Duodenal mucosa (tissue), 2 donors: ENCODE measurements around the gene FNDC1.

Source experiments
- H3K27ac ChIP-seq: one replicate; pipeline ENCODE4 v1.7.0; 2013; ENCODE audit warnings: low read depth, low read length
- H3K27me3 ChIP-seq, 2 donors: one replicate each; pipeline ENCODE4 v1.7.0; 2013; ENCODE audit warnings: low read length in 2 of 2, control low read depth in 1 of 2; ENCODE audit not compliant: insufficient read depth in 2 of 2, control insufficient read depth in 1 of 2
- H3K36me3 ChIP-seq, 2 donors: one replicate each; pipeline ENCODE4 v1.7.0; 2013; ENCODE audit warnings: low read length in 2 of 2, control low read depth in 1 of 2; ENCODE audit not compliant: insufficient read depth in 2 of 2, control insufficient read depth in 1 of 2
- H3K4me1 ChIP-seq, 2 donors: one replicate each; pipeline ENCODE4 v1.7.0; 2013; ENCODE audit warnings: low read length in 2 of 2, control low read depth in 1 of 2; ENCODE audit not compliant: insufficient read depth in 2 of 2, control insufficient read depth in 1 of 2
- H3K4me3 ChIP-seq, 2 donors: one replicate each; pipeline ENCODE4 v1.7.0; 2013; ENCODE audit warnings: low read length in 2 of 2, low read depth in 1 of 2
- H3K9ac ChIP-seq, 2 donors: one replicate each; pipeline ENCODE4 v1.7.0; 2013; ENCODE audit warnings: low read length in 2 of 2, low read depth in 1 of 2
- H3K9me3 ChIP-seq, 2 donors: one replicate each; pipeline ENCODE4 v1.7.0; 2013; ENCODE audit warnings: low read length in 2 of 2, control low read depth in 1 of 2; ENCODE audit not compliant: control insufficient read depth in 1 of 2

The FNDC1 gene

DNA sequence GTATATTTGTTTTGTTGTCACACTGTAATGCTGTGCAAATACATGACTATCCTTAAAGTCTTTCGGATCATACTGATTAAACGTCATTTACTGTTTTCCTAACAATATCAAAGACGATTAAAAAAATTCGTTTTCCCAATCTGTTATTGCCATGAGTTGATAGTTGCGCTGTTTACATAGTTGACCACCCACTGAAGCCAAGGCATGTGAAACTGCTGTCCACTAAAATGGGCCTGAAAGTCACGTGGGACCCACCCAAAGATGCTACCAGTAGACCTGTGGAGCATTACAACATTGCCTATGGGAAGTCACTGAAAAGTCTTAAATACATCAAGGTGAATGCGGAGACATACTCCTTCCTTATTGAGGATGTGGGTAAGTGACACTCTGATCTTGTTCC, 28.1 kb downstream of the FNDC1 start:
- Histone ChIP-seq H3K36me3 (no peaks in the 10 kb centered on the region), H3K9me3 (no peaks in the 10 kb centered on the region), H3K4me1 (no peaks in the 10 kb centered on the region), H3K4me3 (no peak overlapping the region), H3K27me3 (no peaks in the 10 kb centered on the region), H3K27ac (no peak overlapping the region), H3K9ac (no peak overlapping the region)

DNA sequence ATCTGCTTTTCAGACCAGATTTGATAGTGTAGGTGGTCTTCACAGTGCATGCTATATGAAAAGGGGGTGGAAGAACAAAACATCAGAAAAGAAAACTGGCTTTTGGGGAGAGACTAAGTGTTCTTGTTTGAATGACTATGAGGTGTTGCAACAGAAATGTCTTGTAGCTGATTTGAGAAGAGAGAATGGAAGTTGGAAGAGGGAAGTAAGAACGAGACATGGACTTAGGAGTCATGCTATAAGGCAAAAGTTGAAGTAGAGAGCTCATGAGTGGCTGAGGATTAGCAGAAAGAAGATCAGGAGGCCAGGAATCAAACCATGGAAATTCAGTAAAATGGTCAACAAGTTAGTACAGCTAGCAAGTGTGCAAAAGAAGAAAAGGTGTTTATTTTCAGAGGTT, 32.1 kb downstream of the FNDC1 start:
- Histone ChIP-seq H3K4me3 (no peak overlapping the region), H3K9ac (no peak overlapping the region), H3K4me1 (no peaks in the 10 kb centered on the region), H3K27me3 (no peaks in the 10 kb centered on the region), H3K9me3 (no peaks in the 10 kb centered on the region), H3K27ac (no peak overlapping the region), H3K36me3 (no peaks in the 10 kb centered on the region)

- no peaks in the 10 kb centered on the region for H3K36me3 ChIP-seq
- H3K27ac ChIP-seq: no peak overlapping the region
- H3K4me1 ChIP-seq: no peaks in the 10 kb centered on the region
- H3K9me3 ChIP-seq: no peaks in the 10 kb centered on the region
- H3K9ac ChIP-seq: no peak overlapping the region
- H3K27me3 ChIP-seq: no peaks in the 10 kb centered on the region
- H3K4me3 ChIP-seq: no peak overlapping the region
Observed at GRCh38 chr6:159203304-159204005, 34.3 kb downstream of the FNDC1 start.

GRCh38 chr6:159204605-159205004, 35.4 kb downstream of the FNDC1 start:
- Histone ChIP-seq H3K4me3 (no peak overlapping the region), H3K27ac (no peak overlapping the region), H3K36me3 (no peaks in the 10 kb centered on the region)

DNA sequence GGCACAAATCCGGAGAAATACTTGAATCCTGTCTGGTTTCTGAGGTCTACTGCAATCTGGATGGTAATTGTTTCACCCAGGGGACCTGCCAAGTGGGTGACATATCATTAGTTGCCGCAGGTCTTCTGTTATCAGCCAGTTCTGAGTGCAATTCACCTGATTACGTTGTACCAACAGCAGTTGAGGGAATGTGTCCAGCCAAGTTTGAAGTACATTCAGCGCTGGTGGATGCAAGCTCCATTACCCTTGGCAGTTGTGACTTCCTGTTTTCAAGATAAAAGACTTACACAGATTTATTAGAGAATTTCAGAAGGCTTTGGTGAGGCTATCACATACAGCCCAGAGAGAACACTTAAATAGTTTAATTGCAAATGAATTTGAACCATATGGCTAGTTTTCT, 42.8 kb downstream of the FNDC1 start:
- Histone ChIP-seq H3K4me1 (no peaks in the 10 kb centered on the region), H3K27me3 (no peaks in the 10 kb centered on the region), H3K4me3 (no peak overlapping the region), H3K9me3 (no peaks in the 10 kb centered on the region), H3K9ac (no peak overlapping the region), H3K27ac (no peak overlapping the region), H3K36me3 (no peaks in the 10 kb centered on the region)

More at GRCh38 chr6:159204605-159205004, 35.4 kb downstream of the FNDC1 start:
- no peaks in the 10 kb centered on the region for H3K9me3 ChIP-seq
- H3K4me1 ChIP-seq: no peaks in the 10 kb centered on the region
- no peak overlapping the region for H3K9ac ChIP-seq
- no peaks in the 10 kb centered on the region for H3K27me3 ChIP-seq

DNA sequence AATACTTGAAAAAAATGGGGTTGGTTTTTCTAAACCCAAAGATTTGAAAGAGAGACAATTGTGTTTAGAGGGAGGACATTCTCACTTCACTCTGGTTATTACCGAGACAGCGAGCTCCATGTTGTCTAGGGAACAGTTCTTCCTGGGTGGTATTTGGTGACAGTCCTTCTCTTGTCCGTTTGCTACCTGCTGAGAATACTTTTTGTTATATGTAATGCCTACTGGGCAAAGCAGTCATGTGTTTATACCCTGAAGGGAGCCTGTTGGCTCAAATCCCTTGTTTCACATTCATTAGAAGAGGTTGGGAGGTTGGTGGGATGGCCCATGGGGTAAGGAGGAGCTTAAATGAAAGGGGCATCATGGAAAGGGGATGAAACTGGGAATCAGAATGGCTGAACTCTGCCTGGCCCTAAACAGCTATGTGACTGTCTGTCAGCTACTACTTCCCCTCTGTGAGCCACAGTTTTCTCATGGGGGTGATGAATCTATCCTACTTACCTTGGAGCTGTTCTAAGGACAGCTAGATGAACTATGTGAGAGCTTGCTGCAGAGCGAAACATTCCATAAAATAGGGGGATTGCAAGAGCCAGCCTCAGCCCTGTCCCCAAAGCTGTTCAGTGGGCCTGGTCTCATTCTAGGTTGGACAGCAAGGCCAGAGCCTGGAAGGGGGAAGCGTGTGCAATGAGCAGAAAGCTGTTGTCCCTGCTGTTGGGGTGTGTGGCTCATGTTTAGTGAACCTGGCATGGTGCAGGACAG, 43.5 kb downstream of the FNDC1 start:
- H3K9me3 ChIP-seq: no peaks in the 10 kb centered on the region
- no peaks in the 10 kb centered on the region for H3K4me1 ChIP-seq
- H3K4me3 ChIP-seq: no peak overlapping the region
- no peaks in the 10 kb centered on the region for H3K36me3 ChIP-seq
- no peaks in the 10 kb centered on the region for H3K27me3 ChIP-seq
- no peak overlapping the region for H3K9ac ChIP-seq
- no peak overlapping the region for H3K27ac ChIP-seq

GRCh38 chr6:159213405-159213804, 44.2 kb downstream of the FNDC1 start:
- Histone ChIP-seq H3K9ac (no peak overlapping the region), H3K9me3 (no peaks in the 10 kb centered on the region), H3K27me3 (no peaks in the 10 kb centered on the region), H3K4me1 (no peaks in the 10 kb centered on the region), H3K4me3 (no peak overlapping the region), H3K36me3 (no peaks in the 10 kb centered on the region), H3K27ac (no peak overlapping the region)

GRCh38 chr6:159214281-159214680, 45.1 kb downstream of the FNDC1 start:
- no peaks in the 10 kb centered on the region for H3K9me3 ChIP-seq
- no peak overlapping the region for H3K27ac ChIP-seq
- no peak overlapping the region for H3K9ac ChIP-seq
- H3K27me3 ChIP-seq: no peaks in the 10 kb centered on the region
- no peak overlapping the region for H3K4me3 ChIP-seq
- no peaks in the 10 kb centered on the region for H3K36me3 ChIP-seq
- no peaks in the 10 kb centered on the region for H3K4me1 ChIP-seq

DNA sequence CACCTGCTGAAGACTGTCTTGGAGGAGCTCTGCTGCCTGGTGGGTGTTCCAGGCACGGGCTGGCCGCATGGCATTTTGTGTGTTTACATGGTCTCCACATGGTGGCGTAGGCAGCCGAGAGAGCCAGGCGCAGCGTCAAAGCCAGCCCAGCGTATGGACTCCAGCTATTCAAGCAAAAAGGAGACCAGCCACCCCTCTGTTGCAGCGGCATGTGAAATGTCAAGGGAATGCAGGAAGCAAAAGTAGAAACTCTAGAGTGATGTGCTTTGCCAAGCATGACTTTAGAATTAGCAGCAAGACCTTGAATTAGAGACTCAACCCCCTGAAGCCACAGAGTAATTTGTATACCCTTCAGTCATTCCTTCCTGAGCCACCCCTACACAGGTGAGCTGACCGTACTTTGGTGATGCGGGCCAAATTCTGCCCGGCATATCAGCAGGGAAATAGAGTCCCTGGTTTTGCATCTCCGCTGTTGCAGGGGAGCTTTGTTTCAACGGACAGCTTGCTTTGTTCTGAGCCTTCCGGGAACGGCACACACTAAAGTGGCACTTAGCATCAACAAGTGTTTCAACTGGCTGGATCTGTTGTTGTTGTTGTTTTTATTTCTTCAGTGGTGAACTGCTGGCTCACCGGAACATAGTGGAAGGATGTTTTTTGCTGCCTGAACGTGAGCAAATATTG, 48.5 kb downstream of the FNDC1 start:
- H3K9ac ChIP-seq: no peak overlapping the region
- H3K27me3 ChIP-seq: no peaks in the 10 kb centered on the region
- no peaks in the 10 kb centered on the region for H3K9me3 ChIP-seq
- no peak overlapping the region for H3K27ac ChIP-seq
- no peak overlapping the region for H3K4me3 ChIP-seq
- no peaks in the 10 kb centered on the region for H3K4me1 ChIP-seq
- no peaks in the 10 kb centered on the region for H3K36me3 ChIP-seq

DNA sequence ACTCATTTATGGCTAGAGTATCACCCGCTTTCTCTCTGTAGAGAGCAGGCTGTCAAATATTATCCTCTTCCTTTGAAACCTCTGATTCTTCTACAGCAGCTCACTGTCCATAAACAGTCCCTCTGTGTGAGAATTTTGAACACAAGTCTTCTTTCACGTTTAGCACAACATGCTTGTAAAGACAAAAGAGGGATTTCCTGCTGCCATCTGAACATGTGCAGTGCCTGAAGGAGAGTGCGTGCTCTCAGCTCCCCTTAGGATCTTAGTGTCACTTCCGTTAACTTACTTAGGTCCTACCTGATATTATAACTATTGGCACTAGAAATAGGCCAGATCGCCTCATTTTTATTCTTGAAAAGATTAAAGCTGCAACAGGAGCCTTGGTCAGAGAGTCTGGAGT, 50.9 kb downstream of the FNDC1 start:
- Histone ChIP-seq H3K9ac (no peak overlapping the region), H3K27ac (no peak overlapping the region), H3K4me3 (no peak overlapping the region), H3K9me3 (no peaks in the 10 kb centered on the region), H3K4me1 (no peaks in the 10 kb centered on the region), H3K27me3 (no peaks in the 10 kb centered on the region), H3K36me3 (no peaks in the 10 kb centered on the region)
